HG02973 (cell line): Measurements from ENCODE around the gene CCDC87.
"Not testable (repeated sequence)": the region's sequence is repeated elsewhere in the genome, so short reads cannot be mapped to it uniquely, and the experiment has no call there.

Source experiments
- ATAC-seq: cut with Tn5 transposase; IDR thresholded peaks from one replicate; pipeline ENCODE4 v1.9.1; 2021; ENCODE audit warnings: moderate library complexity; ENCODE audit not compliant: unreplicated experiment

Gene CCDC87

GRCh38 chr11:66592457-66593302 is at the start of gene CCDC87, which contains the start of gene CCS:
Gene CCDC87 (minus strand): TSS chr11:66593063. CDS start chr11:66593015, 48 bp downstream.
Gene CCS (plus strand): TSS chr11:66593185. CDS start chr11:66593262, 77 bp downstream.
- peak; percentile 86 for ATAC-seq

- ATAC-seq: no peak
Measured at GRCh38 chr11:66641834-66642233, 49.0 kb upstream of the CCDC87 start.

- ATAC-seq: not testable (repeated sequence)
Measured at GRCh38 chr11:66639814-66640340, 47.0 kb upstream of the CCDC87 start.

GRCh38 chr11:66639066-66639813 is 46.4 kb upstream of the CCDC87 start:
- ATAC-seq: no peak

- ATAC-seq: peak; percentile 86
Measured at GRCh38 chr11:66638177-66639065, 45.6 kb upstream of the CCDC87 start, which contains the start of gene RBM4. Gene RBM4 (plus strand): TSS chr11:66638703. CDS start chr11:66639712, 1,009 bp downstream.

GRCh38 chr11:66637557-66638176 is 44.8 kb upstream of the CCDC87 start:
- no peak for ATAC-seq

GRCh38 chr11:66636411-66636810 is 43.5 kb upstream of the CCDC87 start:
- no peak for ATAC-seq

- ATAC-seq: no peak
Measured at GRCh38 chr11:66632952-66633351, 40.1 kb upstream of the CCDC87 start.

GRCh38 chr11:66631883-66632282 is 39.0 kb upstream of the CCDC87 start:
- ATAC-seq: no peak

- no peak for ATAC-seq
Measured at GRCh38 chr11:66629356-66629755, 36.5 kb upstream of the CCDC87 start.

GRCh38 chr11:66628061-66628603 is 35.3 kb upstream of the CCDC87 start:
- no peak for ATAC-seq

GRCh38 chr11:66626926-66627325 is 34.1 kb upstream of the CCDC87 start:
- no peak for ATAC-seq

GRCh38 chr11:66626382-66626781 is 33.5 kb upstream of the CCDC87 start:
- ATAC-seq: no peak

GRCh38 chr11:66625752-66626149 is 32.9 kb upstream of the CCDC87 start:
- ATAC-seq: no peak

GRCh38 chr11:66625041-66625751 is 32.3 kb upstream of the CCDC87 start:
- no peak for ATAC-seq

- no peak for ATAC-seq
Measured at GRCh38 chr11:66624450-66624849, 31.6 kb upstream of the CCDC87 start.

GRCh38 chr11:66619080-66619554 is 26.3 kb upstream of the CCDC87 start:
- no peak for ATAC-seq

GRCh38 chr11:66617155-66617834 is 24.4 kb upstream of the CCDC87 start:
- no peak for ATAC-seq
